Neuronal stem cell (in vitro differentiated cells): ENCODE measurements around the gene KRT12.

Experiments used
- DNase-seq: peaks from one replicate; pipeline ENCODE4 v3.0.0-alpha.2; 2013; ENCODE audit warnings: low spot score
- H2AFZ ChIP-seq: one replicate; pipeline ENCODE4 v1.6.1; 2013; ENCODE audit warnings: mild to moderate bottlenecking, low read length, inconsistent platforms
- H2AK5ac ChIP-seq: 2 replicates; pipeline ENCODE4 v1.6.1; 2013; ENCODE audit warnings: low read depth, mild to moderate bottlenecking, inconsistent platforms, low read length, moderate library complexity, mixed read lengths
- H2BK120ac ChIP-seq: 2 replicates; pipeline ENCODE4 v1.6.1; 2013; ENCODE audit warnings: low read depth, mild to moderate bottlenecking, inconsistent platforms, low read length, moderate library complexity, mixed read lengths
- H2BK12ac ChIP-seq: one replicate; pipeline ENCODE4 v1.6.1; 2013; ENCODE audit warnings: low read length, inconsistent platforms
- H2BK15ac ChIP-seq: 2 replicates; pipeline ENCODE4 v1.6.1; 2013; ENCODE audit warnings: mild to moderate bottlenecking, low read length, inconsistent platforms, mixed read lengths
- H2BK5ac ChIP-seq: one replicate; pipeline ENCODE4 v1.6.1; 2013; ENCODE audit warnings: inconsistent platforms, mild to moderate bottlenecking, low read length, moderate library complexity
- H3K14ac ChIP-seq: one replicate; pipeline ENCODE4 v1.6.1; 2013; ENCODE audit warnings: low read length, inconsistent platforms
- H3K18ac ChIP-seq: 2 replicates; pipeline ENCODE4 v1.6.1; 2013; ENCODE audit warnings: low read length, inconsistent platforms
- H3K23ac ChIP-seq: 2 replicates; pipeline ENCODE4 v1.6.1; 2013; ENCODE audit warnings: low read depth, mild to moderate bottlenecking, mixed read lengths, low read length, inconsistent platforms; ENCODE audit not compliant: poor library complexity
- H3K27ac ChIP-seq: replicated peaks from 3 replicates; pipeline ENCODE4 v1.5.1; 2013; ENCODE audit warnings: low read length, inconsistent platforms
- H3K27me3 ChIP-seq, 3 experiments: 2 replicates each; pipeline ENCODE4 v1.6.1; 2013; ENCODE audit warnings: low read length in 3 of 3, mild to moderate bottlenecking in 2 of 3, inconsistent platforms in 1 of 3, low read depth in 1 of 3, mixed read lengths in 1 of 3, moderate library complexity in 1 of 3; ENCODE audit not compliant: control insufficient read depth in 3 of 3, insufficient read depth in 3 of 3
- H3K36me3 ChIP-seq, 2 donors: replicated peaks in 1 of 2; 2 replicates each; pipeline ENCODE4 v1.6.1; 2013; ENCODE audit warnings: low read length in 2 of 2; ENCODE audit not compliant: control insufficient read depth in 2 of 2, insufficient read depth in 2 of 2
- H3K4ac ChIP-seq: 2 replicates; pipeline ENCODE4 v1.6.1; 2013; ENCODE audit warnings: inconsistent platforms, mild to moderate bottlenecking, low read length, moderate library complexity
- H3K4me1 ChIP-seq, 2 donors: 1 replicate in 1 of 2; 2 replicates in 1 of 2; pipeline ENCODE4 v1.6.1; 2013; ENCODE audit warnings: low read length in 2 of 2, low read depth in 1 of 2; ENCODE audit not compliant: control insufficient read depth in 2 of 2, insufficient read depth in 1 of 2
- H3K4me2 ChIP-seq: one replicate; pipeline ENCODE4 v1.6.1; 2013; ENCODE audit warnings: mild to moderate bottlenecking, low read length, inconsistent platforms; ENCODE audit not compliant: insufficient read depth, poor library complexity, severe bottlenecking
- H3K4me3 ChIP-seq, 2 donors: 2 replicates each; pipeline ENCODE4 v1.5.1; 2013; ENCODE audit warnings: low read length in 2 of 2, mild to moderate bottlenecking in 2 of 2, inconsistent platforms in 1 of 2, moderate library complexity in 1 of 2
- H3K79me1 ChIP-seq: one replicate; pipeline ENCODE4 v1.6.1; 2013; ENCODE audit warnings: low read depth, mild to moderate bottlenecking, inconsistent platforms, low read length, moderate library complexity
- H3K9ac ChIP-seq: one replicate; pipeline ENCODE4 v1.6.1; 2013; ENCODE audit warnings: mild to moderate bottlenecking, low read depth, low read length, inconsistent platforms; ENCODE audit not compliant: poor library complexity
- H3K9me3 ChIP-seq, 2 donors: replicated peaks in 1 of 2; 2 replicates each; pipeline versions ENCODE3 to v1.6.1; 2013; ENCODE audit warnings: low read length in 2 of 2, mild to moderate bottlenecking in 2 of 2, inconsistent platforms in 1 of 2, low read depth in 1 of 2, mixed read lengths in 1 of 2, moderate library complexity in 1 of 2; ENCODE audit not compliant: control insufficient read depth in 2 of 2, insufficient read depth in 1 of 2
- H4K8ac ChIP-seq: one replicate; pipeline ENCODE4 v1.6.1; 2013; ENCODE audit warnings: low read depth, mild to moderate bottlenecking, inconsistent platforms, low read length, moderate library complexity
- H4K91ac ChIP-seq: one replicate; pipeline ENCODE4 v1.6.1; 2013; ENCODE audit warnings: low read length, low read depth, mild to moderate bottlenecking, inconsistent platforms; ENCODE audit not compliant: poor library complexity
- WGBS, 2 donors: extraction: QIAGEN DNeasy Blood & Tissue Kit; methylation state at CpG; one replicate each; pipeline ENCODE4 v1.1.7; 2013; ENCODE audit warnings: missing lambda C conversion rate in 2 of 2, mixed read lengths in 1 of 2; ENCODE audit not compliant: insufficient read length in 2 of 2, insufficient replicate concordance in 1 of 2; ENCODE audit errors: extremely low coverage in 2 of 2; 5-methylcytosine and 5-hydroxymethylcytosine counted together

Gene KRT12

GRCh38 chr17:40828454-40829044 is 38.5 kb downstream of the KRT12 start:
- no peak for DNase-seq
- H2BK12ac ChIP-seq, result no peak overlapping the region
- peaks cover 0 to 5% of the 10 kb centered on the region in 2 donors for H3K9me3 ChIP-seq
- no peak overlapping the region for H3K4ac ChIP-seq
- H2BK15ac ChIP-seq, result no peak overlapping the region
- no peak overlapping the region for H3K9ac ChIP-seq
- H3K4me2 ChIP-seq, result no peak overlapping the region
- no peak overlapping the region for H2BK120ac ChIP-seq
- no peak overlapping the region for H2AK5ac ChIP-seq
- WGBS, 2 donors, result no CpG with 5 or more reads among the region's 4 CpGs
- H3K36me3 ChIP-seq, result peaks cover 0 to 2% of the 10 kb centered on the region in 2 donors
- H3K4me1 ChIP-seq, result no peaks in the 10 kb centered on the region
- H2AFZ ChIP-seq, result no peak overlapping the region
- no peaks in the 10 kb centered on the region for H3K27me3 ChIP-seq
- no peak overlapping the region for H3K14ac ChIP-seq
- H3K79me1 ChIP-seq, result no peaks in the 10 kb centered on the region
- no peak overlapping the region for H4K8ac ChIP-seq
- no peak overlapping the region for H3K23ac ChIP-seq
- no peak overlapping the region for H3K18ac ChIP-seq
- no peak overlapping the region for H2BK5ac ChIP-seq
- H4K91ac ChIP-seq, result no peak overlapping the region
- no peak overlapping the region for H3K4me3 ChIP-seq
- H3K27ac ChIP-seq, result no peak overlapping the region

GRCh38 chr17:40827746-40828453 is 39.1 kb downstream of the KRT12 start:
- Histone ChIP-seq H2BK120ac (no peak overlapping the region), H3K4me2 (no peak overlapping the region), H3K79me1 (no peaks in the 10 kb centered on the region), H3K9me3 (peaks cover 0 to 5% of the 10 kb centered on the region in 2 donors), H2BK12ac (no peak overlapping the region), H3K36me3 (peaks cover 0 to 2% of the 10 kb centered on the region in 2 donors), H3K9ac (no peak overlapping the region), H4K8ac (no peak overlapping the region), H3K4ac (no peak overlapping the region), H3K4me3 (no peak overlapping the region), H3K27me3 (no peaks in the 10 kb centered on the region), H3K4me1 (no peaks in the 10 kb centered on the region), H3K14ac (no peak overlapping the region), H2BK15ac (no peak overlapping the region), H3K23ac (no peak overlapping the region), H2AFZ (no peak overlapping the region), H2AK5ac (no peak overlapping the region), H3K27ac (no peak overlapping the region), H3K18ac (no peak overlapping the region), H4K91ac (no peak overlapping the region), H2BK5ac (no peak overlapping the region)
- no peak for DNase-seq
- no CpG with 5 or more reads among the region's 7 CpGs for WGBS, 2 donors

- Histone ChIP-seq H3K14ac (no peak overlapping the region), H3K36me3 (peaks cover 3 to 4% of the 10 kb centered on the region in 2 donors), H3K18ac (no peak overlapping the region), H2AFZ (no peak overlapping the region), H3K4ac (no peak overlapping the region), H4K91ac (no peak overlapping the region), H3K27me3 (no peaks in the 10 kb centered on the region), H2BK12ac (no peak overlapping the region), H2BK120ac (no peak overlapping the region), H3K4me2 (no peak overlapping the region), H3K4me1 (no peaks in the 10 kb centered on the region), H3K79me1 (no peaks in the 10 kb centered on the region), H3K9me3 (peaks cover 1 to 5% of the 10 kb centered on the region in 2 donors), H3K4me3 (no peak overlapping the region), H2BK15ac (no peak overlapping the region), H4K8ac (no peak overlapping the region), H2AK5ac (no peak overlapping the region), H2BK5ac (no peak overlapping the region), H3K23ac (no peak overlapping the region), H3K27ac (no peak overlapping the region), H3K9ac (no peak overlapping the region)
- no peak for DNase-seq
- no CpG with 5 or more reads among the region's 2 CpGs for WGBS, 2 donors
These were observed 41.4 kb downstream of the KRT12 start for GRCh38 chr17:40825599-40825998.

- Histone ChIP-seq H3K4me3 (no peak overlapping the region), H2BK12ac (no peak overlapping the region), H3K4me1 (peaks cover 0 to 2% of the 10 kb centered on the region in 2 donors), H3K27ac (no peak overlapping the region), H4K8ac (no peak overlapping the region), H3K27me3 (no peaks in the 10 kb centered on the region), H3K36me3 (peaks cover 3 to 4% of the 10 kb centered on the region in 2 donors), H3K4me2 (no peak overlapping the region), H4K91ac (no peak overlapping the region), H3K4ac (no peak overlapping the region), H3K23ac (no peak overlapping the region), H3K18ac (no peak overlapping the region), H2BK15ac (no peak overlapping the region), H3K9me3 (peaks cover 0 to 1% of the 10 kb centered on the region in 2 donors), H3K14ac (no peak overlapping the region), H3K9ac (no peak overlapping the region), H2BK5ac (no peak overlapping the region), H2AK5ac (no peak overlapping the region), H2AFZ (no peak overlapping the region), H2BK120ac (no peak overlapping the region), H3K79me1 (no peaks in the 10 kb centered on the region)
- no CpG with 5 or more reads among the region's 1 CpG for WGBS, 2 donors
- no peak for DNase-seq
These were observed 42.8 kb downstream of the KRT12 start for GRCh38 chr17:40824015-40824832.
